Iris pigment epithelial cell (primary cell): ENCODE results near the gene NCAM2.
"Not testable (repeated sequence)": the region's sequence is repeated elsewhere in the genome, so short reads cannot be mapped to it uniquely, and the experiment has no call there.

Experiments
- DNase-seq: peaks from one replicate; pipeline ENCODE4 v3.0.0-alpha.2; 2011; ENCODE audit warnings: low read depth

NCAM2 gene

DNA sequence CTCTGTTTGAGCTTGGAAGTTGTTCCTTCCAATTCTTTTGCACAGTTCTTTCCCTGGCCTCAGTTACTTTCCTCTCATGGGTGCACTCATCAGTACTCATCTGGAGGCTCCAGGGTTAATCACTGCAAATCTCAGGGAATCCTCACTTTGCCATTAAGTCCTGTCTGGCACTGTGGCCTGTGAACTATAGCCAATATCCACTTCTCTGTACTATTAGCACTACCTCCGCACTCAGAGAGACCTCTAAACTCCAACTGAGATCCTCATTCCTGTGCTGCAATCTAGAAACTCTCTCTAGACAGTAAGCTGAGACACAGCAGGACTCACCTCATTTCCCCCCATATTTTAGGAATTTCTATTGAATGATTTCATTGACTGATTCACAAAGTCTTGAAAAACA is 311.3 kb downstream of the NCAM2 start:
- DNase-seq = no peak

DNA sequence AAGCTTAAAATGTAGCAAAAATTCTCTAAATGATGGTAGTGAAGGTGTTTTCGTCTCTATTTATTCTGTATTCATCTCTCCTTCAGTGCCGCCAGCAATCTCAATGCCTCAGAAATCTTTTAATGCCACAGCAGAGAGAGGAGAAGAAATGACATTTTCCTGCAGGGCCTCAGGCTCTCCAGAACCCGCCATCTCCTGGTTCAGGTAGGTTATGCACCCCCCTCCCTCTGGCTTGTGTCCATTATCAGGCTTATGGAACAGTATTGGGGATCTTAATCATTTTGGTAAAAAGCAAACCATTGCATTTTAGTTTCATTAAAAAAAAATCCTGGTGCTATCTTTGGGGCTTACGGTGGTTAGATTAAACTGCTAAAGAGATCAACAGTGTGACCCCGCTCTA is 326.1 kb downstream of the NCAM2 start:
- DNase-seq = no peak

DNA sequence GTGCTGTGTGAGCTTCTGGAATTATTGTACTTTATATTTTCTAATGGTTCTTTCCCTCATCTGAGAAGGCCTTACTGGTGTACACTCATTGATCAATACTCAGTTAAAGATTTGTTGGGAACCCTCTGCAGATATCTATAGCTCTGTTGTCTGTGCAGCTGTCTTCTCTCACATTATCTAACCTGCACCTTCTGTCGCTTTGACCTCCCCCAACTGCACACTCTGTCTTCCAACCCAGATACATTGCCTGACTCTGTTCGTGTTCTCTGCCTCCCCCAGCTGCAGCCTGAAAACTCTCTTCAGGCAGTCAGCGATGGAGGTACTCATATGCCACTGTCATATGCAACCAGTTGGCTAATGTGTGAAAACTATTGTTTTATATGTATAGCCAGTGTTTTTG is 334.3 kb downstream of the NCAM2 start:
- no peak for DNase-seq

DNA sequence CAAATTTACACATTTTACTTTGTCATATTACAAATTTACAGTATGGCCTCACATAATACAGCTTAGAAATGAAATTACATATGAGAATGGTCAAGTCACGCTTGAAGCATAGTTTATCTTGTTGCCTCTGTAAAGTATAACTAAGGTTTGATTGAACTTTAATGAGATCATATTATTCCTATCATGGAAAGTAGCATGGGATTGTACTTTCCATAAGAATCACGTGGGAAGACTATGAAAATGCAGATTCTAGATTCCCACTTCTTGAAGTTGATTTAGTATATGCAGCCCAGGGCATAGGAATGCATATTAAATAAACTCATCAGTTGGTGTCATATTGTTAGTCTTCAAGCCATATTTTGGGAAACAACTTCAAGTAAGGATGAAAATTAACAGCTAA is 342.8 kb downstream of the NCAM2 start:
- no peak for DNase-seq

DNA sequence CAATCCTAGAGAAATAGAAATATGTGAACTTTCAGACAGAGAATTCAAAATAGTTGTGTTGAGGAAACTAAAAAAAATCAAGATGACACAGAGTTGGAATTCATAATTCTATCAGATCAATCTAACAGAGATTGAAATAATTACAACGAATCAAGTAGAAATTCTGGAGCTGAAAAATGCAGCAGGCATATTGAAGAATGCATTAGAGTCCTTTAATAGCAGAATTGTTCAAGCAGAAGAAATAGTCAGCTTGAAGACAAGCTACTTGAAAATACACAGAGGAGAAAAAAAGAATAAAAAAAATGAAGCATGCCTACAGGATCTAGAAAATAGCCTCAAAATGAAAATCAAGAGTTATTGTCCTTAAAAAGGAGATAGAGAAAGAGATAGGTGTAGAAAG is 347.1 kb downstream of the NCAM2 start:
- no peak for DNase-seq

DNA sequence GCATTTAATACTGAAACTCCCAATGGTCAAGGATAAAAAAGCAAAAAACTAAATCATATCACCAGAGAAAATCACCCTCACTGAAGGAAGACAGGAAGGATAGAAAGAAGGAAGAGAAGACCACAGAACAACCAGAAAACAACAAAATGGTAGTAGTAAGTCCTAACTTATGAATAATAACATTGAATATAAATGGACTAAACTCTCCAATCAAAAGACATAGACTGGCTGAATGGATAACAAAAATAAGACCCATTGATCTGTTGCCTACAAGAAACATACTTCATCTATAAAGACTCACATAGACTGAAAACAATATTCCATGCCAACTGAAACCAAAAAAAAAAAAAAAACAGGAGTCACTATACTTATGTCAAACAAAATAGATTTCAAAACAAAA is 347.7 kb downstream of the NCAM2 start:
- no peak for DNase-seq

DNA sequence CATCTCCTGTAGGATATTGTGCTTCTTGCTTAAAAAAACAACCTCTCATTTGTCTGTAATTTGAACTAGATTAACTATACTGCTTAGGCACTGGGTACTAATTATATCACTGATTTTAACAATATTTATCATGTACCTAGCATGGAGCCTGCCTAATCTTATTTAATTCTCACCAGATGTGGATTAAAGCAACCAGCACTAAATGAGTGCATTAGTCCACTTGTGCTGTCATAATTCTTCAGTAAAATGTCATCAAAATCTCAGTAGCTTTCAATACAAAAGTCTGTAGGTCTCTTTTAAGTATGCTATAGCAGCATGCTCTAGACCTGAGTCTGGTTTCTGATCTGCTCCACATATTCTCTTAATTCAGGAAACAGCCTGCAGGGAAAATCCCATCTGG is 368.1 kb downstream of the NCAM2 start:
- DNase-seq = no peak

DNA sequence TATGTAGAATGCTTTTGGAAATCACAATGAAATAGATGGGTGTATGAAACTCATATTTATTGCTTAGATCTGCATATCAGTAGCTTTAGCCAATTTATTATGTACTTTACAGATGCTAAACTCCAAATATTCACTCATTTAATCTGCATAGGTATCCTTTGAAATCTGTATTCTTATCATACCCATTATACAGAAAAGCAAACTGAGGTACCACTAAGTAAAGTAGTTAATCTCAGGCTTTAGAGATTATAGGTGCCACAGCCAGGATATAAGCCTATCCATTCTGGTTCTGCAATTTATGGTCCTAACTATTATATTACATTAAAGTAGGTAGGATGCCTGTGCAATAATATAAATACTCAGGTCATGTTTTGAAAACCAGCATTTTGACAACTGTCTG is 369.4 kb downstream of the NCAM2 start:
- no peak for DNase-seq

DNA sequence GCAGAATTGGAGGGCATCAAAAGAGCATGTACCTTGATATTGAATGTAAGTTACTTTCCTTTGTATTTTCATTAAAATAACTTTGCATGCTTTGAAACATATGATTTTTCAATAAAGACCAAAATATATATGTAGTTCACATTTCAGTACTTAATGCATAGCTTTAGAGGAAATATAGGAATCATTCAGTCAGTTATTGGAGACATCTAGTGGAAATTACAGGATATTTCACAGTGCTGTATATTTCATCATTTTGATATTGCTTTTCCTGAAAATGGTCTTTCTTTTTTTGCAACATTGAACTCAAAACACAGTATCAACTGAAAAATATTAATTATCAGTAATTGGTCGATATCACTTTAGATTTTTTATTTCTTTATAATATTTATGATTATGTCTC is 375.8 kb downstream of the NCAM2 start:
- DNase-seq = no peak

DNA sequence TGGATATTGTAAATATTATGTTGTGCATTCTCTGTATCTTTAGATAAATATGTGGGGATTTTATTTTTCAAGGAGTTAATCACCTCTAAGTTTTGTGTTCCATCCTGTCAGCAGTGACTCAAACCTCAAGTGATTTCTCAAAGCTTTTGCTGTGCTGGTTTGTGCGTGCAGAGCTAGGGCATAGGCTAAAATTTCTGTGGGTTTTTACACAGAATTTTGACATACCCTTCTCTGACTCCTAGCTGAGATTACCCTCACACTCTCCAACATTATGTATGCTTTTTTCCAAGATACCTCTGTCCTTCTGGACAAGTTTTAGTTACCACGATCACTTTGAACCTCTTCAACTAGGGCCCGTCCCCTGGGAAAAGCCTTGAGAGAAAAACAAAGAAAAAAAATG is 384.9 kb downstream of the NCAM2 start:
- peak; percentile 28 for DNase-seq

DNA sequence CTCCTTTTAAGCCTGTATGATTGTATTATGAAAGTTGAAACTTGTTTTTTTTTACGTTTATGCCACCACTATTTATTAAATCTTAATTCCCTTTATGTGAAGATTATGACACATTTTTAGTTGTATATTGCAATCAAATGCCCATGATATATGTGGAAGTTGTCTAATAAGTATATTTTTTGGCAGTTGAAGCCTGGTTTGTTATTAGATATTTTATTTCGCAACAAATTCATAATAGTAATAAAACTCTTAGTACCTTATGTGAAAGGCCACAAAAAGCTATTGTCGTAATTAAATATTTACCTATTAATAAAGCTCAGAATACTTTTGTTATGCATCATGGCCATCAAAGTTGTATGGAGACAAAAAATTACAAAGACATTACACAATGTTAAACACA is 386.8 kb downstream of the NCAM2 start:
- DNase-seq = no peak

DNA sequence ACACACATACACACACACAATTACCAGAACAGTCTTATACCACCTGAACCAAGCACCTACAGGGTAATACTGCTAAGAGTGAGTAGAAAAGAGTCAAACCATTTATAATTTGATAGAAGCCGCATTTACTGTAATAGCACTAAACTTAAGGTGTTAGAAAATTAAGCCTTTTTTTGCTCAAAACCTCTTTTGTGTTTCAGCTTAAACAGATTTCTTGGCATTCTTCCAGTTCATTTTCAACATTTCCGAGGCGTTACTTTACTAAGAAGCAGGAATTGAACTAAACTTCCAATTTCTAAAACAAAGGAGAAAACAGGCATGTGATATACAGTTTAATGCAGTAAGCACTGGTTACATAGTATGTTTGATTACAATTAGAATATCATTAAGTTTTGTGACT is 387.2 kb downstream of the NCAM2 start:
- no peak for DNase-seq

DNA sequence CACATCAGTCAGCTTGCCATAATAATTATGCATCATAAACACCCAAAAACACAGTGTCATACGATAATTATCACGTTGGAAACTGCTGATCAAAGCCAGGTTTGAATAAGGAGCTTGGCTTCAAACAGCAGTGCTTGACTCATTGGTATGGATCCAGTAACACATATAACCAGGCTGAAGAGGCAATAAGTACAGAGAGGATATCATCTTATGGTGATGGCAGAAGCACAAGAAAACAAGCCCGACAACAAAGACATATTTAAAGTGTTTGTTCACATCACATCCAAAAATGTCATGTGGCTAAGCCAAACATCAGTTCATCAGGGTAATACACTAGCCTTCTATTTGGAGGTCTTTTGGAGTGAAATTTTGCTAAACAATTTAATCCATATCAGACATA is 389.7 kb downstream of the NCAM2 start:
- DNase-seq = no peak

DNA sequence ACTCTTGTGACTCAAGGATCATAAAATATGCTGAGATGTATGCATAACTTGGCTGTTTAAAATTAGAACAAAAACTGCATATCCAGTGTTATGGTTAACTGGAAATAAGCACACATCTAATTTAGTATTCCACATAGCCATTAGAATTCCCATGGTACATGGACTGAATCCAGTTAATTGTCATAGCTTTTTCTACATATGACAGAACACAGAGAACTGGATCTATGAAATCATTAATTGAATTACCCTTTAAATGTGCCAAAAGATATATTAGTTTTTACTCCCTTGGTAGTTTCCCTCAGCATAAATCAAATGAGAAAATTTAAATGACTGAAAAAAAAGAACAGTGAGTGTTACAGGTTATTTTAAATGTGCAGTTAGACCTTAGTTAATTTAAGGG is 395.9 kb downstream of the NCAM2 start:
- DNase-seq = no peak

DNA sequence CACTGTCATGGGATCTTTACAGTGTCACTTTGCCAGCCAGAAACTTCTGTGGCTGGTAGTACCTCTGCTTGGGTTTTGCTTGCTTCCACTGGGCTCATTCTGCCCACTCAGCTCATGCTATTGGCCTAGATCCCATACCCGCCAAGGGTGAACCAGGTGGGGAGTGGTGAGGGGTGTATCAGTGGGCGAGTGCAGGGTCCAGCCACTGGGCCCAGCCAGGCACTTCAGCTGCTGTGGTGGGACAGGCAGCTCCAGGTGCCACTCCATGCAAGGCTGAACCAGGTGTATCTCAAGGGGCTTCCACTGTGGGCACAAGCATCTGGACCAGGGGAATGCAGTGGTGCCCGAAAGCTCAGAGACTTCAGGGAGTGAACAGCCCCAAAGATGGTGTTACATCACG is 398.2 kb downstream of the NCAM2 start:
- DNase-seq = no peak

DNA sequence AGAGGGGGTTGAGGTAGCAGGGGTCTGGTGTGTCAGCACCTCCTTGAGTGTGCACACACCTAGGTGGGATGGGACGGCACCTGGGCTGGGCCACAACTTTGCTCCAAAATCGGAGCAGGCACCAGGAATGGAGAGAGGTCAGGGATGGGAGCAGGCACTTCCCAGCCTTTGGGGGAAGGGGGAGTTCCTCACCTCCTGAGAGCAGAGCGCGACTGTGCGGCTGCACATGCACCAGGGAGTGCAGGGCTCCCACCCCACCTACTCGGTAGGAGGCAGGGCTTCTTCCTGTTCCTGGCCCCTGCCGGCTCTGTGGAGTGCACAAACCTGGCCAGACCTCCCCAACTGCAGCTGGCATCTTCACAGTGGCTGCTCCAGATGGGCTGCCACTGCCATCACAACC is 399.3 kb downstream of the NCAM2 start:
- DNase-seq = no peak

DNA sequence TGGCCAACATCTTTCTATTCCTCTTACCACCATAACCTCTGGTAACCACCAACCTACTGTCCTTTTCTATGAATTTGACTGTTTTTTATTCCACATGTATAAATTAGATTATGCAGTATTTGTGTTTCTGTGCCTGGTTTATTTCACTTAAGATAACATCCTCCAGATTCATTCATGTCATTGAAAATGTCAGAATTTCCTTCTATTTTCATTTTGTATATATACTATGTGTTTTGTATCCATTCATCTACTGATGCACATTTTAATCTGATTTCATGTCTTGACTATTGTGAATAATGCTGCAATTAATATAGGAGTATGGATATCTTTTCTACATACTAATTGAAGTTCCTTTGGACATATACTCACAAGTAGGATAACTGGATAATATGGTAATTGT is 403.2 kb downstream of the NCAM2 start:
- DNase-seq = no peak

DNA sequence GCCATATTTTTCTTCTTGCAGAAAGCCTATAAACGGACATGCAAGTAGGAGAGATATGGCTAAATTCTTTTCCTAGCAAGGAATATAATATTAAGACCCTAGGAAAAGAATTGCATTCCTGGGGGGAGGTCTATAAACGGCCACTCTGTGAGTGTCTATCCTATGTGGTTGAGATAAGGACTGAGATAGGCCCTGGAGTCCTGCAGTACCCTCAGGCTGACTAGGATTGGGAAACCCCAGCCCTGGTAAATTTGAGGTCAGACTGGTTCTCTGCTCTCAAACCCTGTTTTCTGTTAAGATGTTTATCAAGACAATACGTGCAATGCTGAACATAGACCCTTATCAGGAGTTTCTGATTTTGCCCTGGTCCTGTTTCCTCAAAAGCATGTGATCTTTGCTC is 404.0 kb downstream of the NCAM2 start:
- DNase-seq = not testable (repeated sequence)

DNA sequence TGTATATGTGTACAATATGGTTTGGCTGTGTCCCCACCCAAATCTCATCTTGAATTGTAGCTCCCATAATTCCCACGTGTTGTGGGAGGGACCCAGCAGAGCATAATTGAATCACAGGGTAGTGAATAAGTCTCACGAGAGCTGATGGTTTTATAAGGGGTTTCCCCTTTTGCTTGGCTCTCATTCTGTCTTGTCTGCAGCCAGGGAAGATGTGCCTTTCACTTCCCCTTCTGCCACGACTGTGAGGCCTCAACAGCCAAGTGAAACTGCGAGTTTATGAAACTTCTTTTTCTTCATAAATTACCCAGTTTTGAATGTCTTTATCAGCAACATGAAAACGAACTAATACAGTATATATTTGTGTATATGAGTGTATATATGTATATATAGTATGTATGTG is 406.1 kb downstream of the NCAM2 start:
- DNase-seq = not testable (repeated sequence)

DNA sequence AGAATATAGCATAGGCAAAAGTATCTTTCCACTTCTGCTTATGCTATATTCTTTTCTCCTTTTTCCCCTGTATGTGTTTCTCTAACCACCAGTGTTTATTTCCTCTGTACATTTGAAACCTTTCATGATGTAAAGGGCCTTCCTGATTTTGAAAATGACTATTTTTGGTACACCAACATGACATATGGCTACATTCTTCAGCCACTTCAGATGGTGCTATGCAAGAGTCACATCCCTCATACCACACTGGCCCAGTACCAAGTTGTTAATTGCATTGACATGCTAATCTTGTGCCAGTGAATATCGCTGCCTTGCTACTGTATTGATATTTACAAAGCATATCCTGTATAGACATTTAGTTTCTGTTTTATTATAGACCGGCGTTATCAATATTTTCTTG is 408.7 kb downstream of the NCAM2 start:
- no peak for DNase-seq

DNA sequence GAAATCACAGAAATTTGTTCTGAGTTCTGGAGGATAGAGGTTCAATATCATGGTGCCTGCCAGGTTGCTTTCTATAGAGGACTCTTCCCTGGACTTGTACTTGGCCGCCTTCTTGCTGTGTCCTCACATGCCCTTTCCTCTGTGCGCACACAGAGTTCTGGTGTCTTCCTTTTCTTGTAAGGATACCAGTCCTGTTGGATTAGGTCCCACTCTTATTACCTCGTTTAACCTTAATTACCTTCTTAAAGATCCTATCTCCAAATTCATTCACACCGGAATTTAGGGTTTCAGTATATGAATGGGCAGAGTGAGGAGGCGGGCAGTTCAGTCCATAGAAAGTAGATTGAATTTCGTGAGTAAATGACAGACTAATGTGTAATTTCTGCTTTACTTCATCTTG is 413.9 kb downstream of the NCAM2 start:
- DNase-seq = no peak

DNA sequence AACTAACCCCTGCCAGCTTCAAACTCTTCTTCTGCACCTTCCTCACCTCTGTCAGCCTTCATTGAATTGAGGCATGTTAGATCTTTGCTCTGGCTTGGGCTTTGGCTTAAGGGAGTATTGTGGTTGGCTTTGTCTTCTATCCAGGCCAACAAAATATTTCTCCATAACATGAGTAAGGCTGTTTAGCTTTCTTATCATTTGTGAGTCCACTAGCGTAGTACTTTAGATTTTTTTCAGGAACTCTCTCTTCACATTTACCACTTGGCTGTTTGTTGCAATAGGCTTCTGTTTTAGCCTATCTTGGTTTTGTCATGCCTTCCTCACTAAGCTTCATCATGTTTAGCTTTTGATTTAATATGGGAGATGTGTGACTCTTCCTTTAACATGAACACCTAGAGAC is 417.5 kb downstream of the NCAM2 start:
- DNase-seq = peak; percentile 20

DNA sequence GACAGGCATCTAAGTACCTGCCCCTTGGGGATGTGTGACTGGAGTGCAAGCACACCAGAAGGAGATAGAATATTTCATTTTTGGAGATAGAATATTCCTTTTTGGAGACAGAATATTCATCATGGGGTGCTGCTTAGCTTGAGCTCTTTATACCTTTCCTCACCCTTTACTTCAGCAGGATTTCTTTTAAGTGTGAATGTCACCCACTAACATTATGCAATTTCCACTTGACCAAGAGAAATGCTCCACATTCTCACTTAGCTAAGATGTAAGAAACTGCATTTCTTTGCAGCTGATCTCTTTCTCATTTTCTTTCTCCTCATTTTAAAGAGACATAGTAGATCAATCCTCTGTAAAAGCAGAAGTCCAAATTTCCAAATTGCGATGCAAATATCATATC is 436.7 kb downstream of the NCAM2 start:
- no peak for DNase-seq

DNA sequence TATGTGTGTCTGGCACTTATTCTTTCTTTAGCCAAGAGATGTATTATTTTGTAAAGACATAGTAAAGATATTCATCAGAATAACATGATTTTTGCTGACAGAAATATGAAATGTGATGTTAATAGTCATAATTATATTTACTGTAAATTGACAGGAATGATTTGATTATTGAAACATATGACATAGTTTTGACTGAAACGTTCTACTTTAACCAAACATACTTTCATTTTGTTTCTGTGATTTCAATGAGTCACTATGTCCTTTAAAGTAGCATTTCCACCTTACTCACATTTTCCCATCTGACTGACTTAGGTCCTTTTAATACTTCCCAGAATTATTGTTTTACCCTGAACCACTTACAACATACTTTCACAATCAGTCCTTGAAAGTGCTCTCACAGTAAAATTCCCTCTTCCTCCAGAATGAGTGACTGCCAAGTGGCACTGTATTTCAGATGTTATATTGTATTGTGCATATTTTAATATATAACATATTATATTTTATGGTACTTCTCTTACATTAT is 437.9 kb downstream of the NCAM2 start:
- DNase-seq = peak; percentile 50

DNA sequence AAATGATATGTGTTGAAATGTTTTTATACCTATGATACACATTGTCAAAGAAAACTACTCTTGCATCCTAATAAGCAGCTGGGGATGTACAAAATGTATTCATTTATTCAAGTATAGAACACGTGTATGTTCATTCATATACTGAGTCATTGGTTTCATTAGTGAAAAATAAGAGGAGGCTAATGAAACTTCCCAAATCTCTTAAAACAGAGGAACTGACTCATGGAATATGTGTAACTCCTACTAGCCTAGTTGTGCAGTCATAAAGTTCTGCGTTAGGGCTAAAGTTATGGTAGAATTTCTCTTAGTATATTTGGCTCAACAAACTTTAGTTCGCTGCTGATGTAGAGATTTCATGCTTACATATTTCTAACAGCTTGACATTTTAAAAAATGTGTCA is 441.6 kb downstream of the NCAM2 start:
- peak; percentile 2 for DNase-seq
